ENCODE measurements around the gene RAPGEF4.

Gene RAPGEF4

GRCh38 chr2:172922815-172923214 is 187.2 kb downstream of the RAPGEF4 start:
- no peak overlapping the region for H3K4me3 ChIP-seq (replicated peaks; ENCODE audit: low read depth, low read length)
- no peak for DNase-seq (ENCODE audit: extremely low read depth, low read depth)
- TF ChIP-seq, protein P1, sequence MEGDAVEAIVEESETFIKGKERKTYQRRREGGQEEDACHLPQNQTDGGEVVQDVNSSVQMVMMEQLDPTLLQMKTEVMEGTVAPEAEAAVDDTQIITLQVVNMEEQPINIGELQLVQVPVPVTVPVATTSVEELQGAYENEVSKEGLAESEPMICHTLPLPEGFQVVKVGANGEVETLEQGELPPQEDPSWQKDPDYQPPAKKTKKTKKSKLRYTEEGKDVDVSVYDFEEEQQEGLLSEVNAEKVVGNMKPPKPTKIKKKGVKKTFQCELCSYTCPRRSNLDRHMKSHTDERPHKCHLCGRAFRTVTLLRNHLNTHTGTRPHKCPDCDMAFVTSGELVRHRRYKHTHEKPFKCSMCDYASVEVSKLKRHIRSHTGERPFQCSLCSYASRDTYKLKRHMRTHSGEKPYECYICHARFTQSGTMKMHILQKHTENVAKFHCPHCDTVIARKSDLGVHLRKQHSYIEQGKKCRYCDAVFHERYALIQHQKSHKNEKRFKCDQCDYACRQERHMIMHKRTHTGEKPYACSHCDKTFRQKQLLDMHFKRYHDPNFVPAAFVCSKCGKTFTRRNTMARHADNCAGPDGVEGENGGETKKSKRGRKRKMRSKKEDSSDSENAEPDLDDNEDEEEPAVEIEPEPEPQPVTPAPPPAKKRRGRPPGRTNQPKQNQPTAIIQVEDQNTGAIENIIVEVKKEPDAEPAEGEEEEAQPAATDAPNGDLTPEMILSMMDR (IDR thresholded peaks at IDR 0.05; ENCODE audit: low read depth, low read length, missing control alignments): no peak

DNA sequence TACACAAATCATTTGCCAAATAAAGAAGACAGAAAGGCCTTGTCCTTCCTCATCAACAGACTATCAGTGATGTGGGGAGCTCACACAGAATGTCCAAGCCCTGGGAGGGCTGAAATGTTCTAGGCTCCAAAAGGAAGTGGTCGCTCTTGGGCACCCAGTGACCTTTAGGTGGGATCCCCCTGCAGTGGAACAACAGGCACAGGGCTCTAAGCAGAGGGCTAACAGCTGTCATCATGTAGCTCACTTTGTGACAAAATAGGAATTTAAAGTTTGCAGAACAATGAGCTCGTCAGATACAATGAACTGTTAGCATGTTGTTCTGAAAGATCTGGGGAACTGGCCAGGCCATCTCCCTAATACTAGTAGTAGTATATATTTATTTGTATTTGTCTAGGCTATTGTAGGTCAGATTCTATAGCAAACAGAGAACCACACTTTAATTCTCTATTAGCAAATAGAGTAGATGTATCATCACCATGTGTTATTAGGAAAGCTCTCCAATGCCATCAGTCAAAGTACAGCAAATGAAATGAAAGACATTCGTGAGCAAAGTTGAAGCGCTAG is 188.5 kb downstream of the RAPGEF4 start:
- TF ChIP-seq, protein P1 (IDR thresholded peaks at IDR 0.05; ENCODE audit: low read depth, low read length, missing control alignments): no peak
- H3K4me3 ChIP-seq (replicated peaks; ENCODE audit: low read depth, low read length): no peak overlapping the region
- no peak for DNase-seq (ENCODE audit: extremely low read depth, low read depth)

- TF ChIP-seq, protein P1 (IDR thresholded peaks at IDR 0.05; ENCODE audit: low read depth, low read length, missing control alignments): no peak
- no peak for DNase-seq (ENCODE audit: extremely low read depth, low read depth)
- H3K4me3 ChIP-seq (replicated peaks; ENCODE audit: low read depth, low read length): no peak overlapping the region
Observed at GRCh38 chr2:172925600-172925999, 190.0 kb downstream of the RAPGEF4 start.

- no peak for DNase-seq (ENCODE audit: extremely low read depth, low read depth)
- no peak overlapping the region for H3K4me3 ChIP-seq (replicated peaks; ENCODE audit: low read depth, low read length)
- TF ChIP-seq, protein P1 (IDR thresholded peaks at IDR 0.05; ENCODE audit: low read depth, low read length, missing control alignments): no peak
Observed at GRCh38 chr2:172926785-172927640, 191.4 kb downstream of the RAPGEF4 start.

DNA sequence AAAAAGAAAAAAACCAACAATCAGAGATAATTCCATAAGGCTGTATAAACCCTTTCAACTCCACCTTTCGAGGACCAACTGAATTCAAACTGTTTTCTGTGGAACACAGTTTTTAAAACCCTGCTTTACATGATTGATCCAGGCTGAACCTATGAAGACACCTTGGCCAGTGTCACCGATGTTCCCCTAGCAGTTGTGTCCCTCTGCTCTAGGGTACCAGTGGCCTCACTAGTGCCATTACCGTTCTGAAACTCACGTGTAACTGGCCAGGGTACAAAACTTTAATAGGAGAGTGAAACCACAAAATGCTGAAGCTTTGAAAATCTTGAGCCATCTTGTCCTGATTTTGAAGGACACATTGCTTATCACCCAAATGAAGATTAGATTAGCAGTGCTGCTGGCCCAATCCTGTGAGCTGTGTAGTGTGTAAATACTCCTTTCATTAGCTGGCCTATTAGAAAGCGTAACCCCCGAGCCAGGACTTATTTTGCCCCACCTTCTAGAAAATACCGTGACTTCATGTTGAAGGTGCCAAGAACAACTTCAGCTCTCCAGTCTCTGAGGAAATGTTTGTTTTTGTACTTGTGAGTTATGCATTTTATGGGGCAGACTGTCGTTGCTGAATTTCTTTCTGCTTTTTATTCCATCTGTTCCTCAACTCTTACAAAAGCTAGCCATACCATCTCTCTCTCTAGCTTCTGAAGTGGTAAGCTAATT is 192.2 kb downstream of the RAPGEF4 start:
- DNase-seq (ENCODE audit: extremely low read depth, low read depth): no peak
- H3K4me3 ChIP-seq (replicated peaks; ENCODE audit: low read depth, low read length): no peak overlapping the region
- TF ChIP-seq, protein P1 (IDR thresholded peaks at IDR 0.05; ENCODE audit: low read depth, low read length, missing control alignments): no peak

GRCh38 chr2:172928756-172929155 is 193.1 kb downstream of the RAPGEF4 start:
- DNase-seq (ENCODE audit: extremely low read depth, low read depth): no peak
- TF ChIP-seq, protein P1 (IDR thresholded peaks at IDR 0.05; ENCODE audit: low read depth, low read length, missing control alignments): no peak
- H3K4me3 ChIP-seq (replicated peaks; ENCODE audit: low read depth, low read length): no peak overlapping the region

All from HFF-Myc (cell line).